ENCODE data around the gene MRPL53.

The MRPL53 gene

GRCh38 chr2:74472086-74472944 lies at the start of gene MRPL53:
Gene MRPL53 (minus strand): TSS chr2:74472680. CDS start chr2:74472660, 20 bp downstream.
- DNase-seq (ENCODE audit: low read depth) = peak; percentile 94

- no peak for DNase-seq (ENCODE audit: low read depth)
Measured at GRCh38 chr2:74516650-74517049, 44.2 kb upstream of the MRPL53 start.

GRCh38 chr2:74515981-74516633 lies 43.6 kb upstream of the MRPL53 start:
- DNase-seq (ENCODE audit: low read depth) = peak; percentile 52

- no peak for DNase-seq (ENCODE audit: low read depth)
Measured at GRCh38 chr2:74515271-74515980, 42.9 kb upstream of the MRPL53 start.

- no peak for DNase-seq (ENCODE audit: low read depth)
Measured at GRCh38 chr2:74514368-74515270, 42.1 kb upstream of the MRPL53 start, which contains the start of gene TLX2. Gene TLX2 (plus strand): TSS chr2:74514450. CDS start chr2:74514807, 357 bp downstream.

- no peak for DNase-seq (ENCODE audit: low read depth)
Measured at GRCh38 chr2:74513605-74514367, 41.3 kb upstream of the MRPL53 start.

- DNase-seq (ENCODE audit: low read depth) = no peak
Measured at GRCh38 chr2:74512744-74513604, 40.5 kb upstream of the MRPL53 start.

- DNase-seq (ENCODE audit: low read depth) = no peak
Measured at GRCh38 chr2:74511104-74511989, 38.9 kb upstream of the MRPL53 start.

- DNase-seq (ENCODE audit: low read depth) = no peak
Measured at GRCh38 chr2:74510272-74510671, 37.8 kb upstream of the MRPL53 start.

GRCh38 chr2:74507926-74508520 lies 35.5 kb upstream of the MRPL53 start:
- no peak for DNase-seq (ENCODE audit: low read depth)

- DNase-seq (ENCODE audit: low read depth) = peak; percentile 99
Measured at GRCh38 chr2:74507145-74507925, 34.9 kb upstream of the MRPL53 start, which contains the start of gene PCGF1. Gene PCGF1 (minus strand): TSS chr2:74507695. CDS start chr2:74507668, 27 bp downstream.

GRCh38 chr2:74505448-74506246 lies 33.2 kb upstream of the MRPL53 start:
- no peak for DNase-seq (ENCODE audit: low read depth)

GRCh38 chr2:74504591-74504990 lies 32.1 kb upstream of the MRPL53 start:
- no peak for DNase-seq (ENCODE audit: low read depth)

GRCh38 chr2:74503506-74504475 lies 31.3 kb upstream of the MRPL53 start:
- DNase-seq (ENCODE audit: low read depth) = no peak
